DLD1 (cell line): ENCODE measurements around the gene PDRG1.

ENCODE experiments used
- in situ Hi-C: cut with HindIII; loops from 2 replicates; pipeline ENCODE4 v1.10.0; 2017; ENCODE audit warnings: low sequenced_read_pairs

PDRG1 gene

GRCh38 chr20:31968291-31969126, 16.7 kb upstream of the PDRG1 start:
- in situ Hi-C loops, result no loop called here

GRCh38 chr20:31967830-31968249, 16.0 kb upstream of the PDRG1 start, which contains the start of gene XKR7:
TSS of gene XKR7 (plus strand) at chr20:31968151. CDS start at chr20:31968176, 25 bp downstream.
- in situ Hi-C loops, result no loop called here

GRCh38 chr20:31966991-31967655, 15.3 kb upstream of the PDRG1 start:
- in situ Hi-C loops, result no loop called here

GRCh38 chr20:31963889-31964288, 12.0 kb upstream of the PDRG1 start:
- in situ Hi-C loops, result no loop called here

GRCh38 chr20:31962761-31963160, 10.9 kb upstream of the PDRG1 start:
- in situ Hi-C loops, result no loop called here

GRCh38 chr20:31956556-31957526, 5.0 kb upstream of the PDRG1 start:
- in situ Hi-C loops, result no loop called here

- in situ Hi-C loops, result no loop called here
Observed at GRCh38 chr20:31954500-31954899, 2.7 kb upstream of the PDRG1 start.

GRCh38 chr20:31953556-31954148, 1.8 kb upstream of the PDRG1 start:
- in situ Hi-C loops, result no loop called here

GRCh38 chr20:31951203-31951529, 680 bp downstream of the PDRG1 start:
- in situ Hi-C loops, result no loop called here

GRCh38 chr20:31949877-31950646, 1.8 kb downstream of the PDRG1 start:
- in situ Hi-C loops, result loop anchor here (10.0 kb wide), 1 partner anchor 115 kb away; no protein-coding TSS in a partner anchor

GRCh38 chr20:31948008-31948407, 3.8 kb downstream of the PDRG1 start:
- in situ Hi-C loops, result loop anchor here (10.0 kb wide), 1 partner anchor 113 kb away; no protein-coding TSS in a partner anchor

GRCh38 chr20:31945785-31946184, 6.1 kb downstream of the PDRG1 start:
- in situ Hi-C loops, result loop anchor here (10.0 kb wide), 1 partner anchor 111 kb away; no protein-coding TSS in a partner anchor

- in situ Hi-C loops, result loop anchor here (10.0 kb wide), 1 partner anchor 111 kb away; no protein-coding TSS in a partner anchor
Observed at GRCh38 chr20:31945319-31945718, 6.5 kb downstream of the PDRG1 start.

- in situ Hi-C loops, result loop anchor here (5.0 to 10.0 kb wide), 2 partner anchors 49 to 108 kb away; no protein-coding TSS in a partner anchor
Observed at GRCh38 chr20:31943052-31943471, 8.8 kb downstream of the PDRG1 start.

GRCh38 chr20:31939661-31940060, 12.2 kb downstream of the PDRG1 start:
- in situ Hi-C loops, result loop anchor here (5.0 to 10.0 kb wide), 2 partner anchors 53 to 105 kb away; no protein-coding TSS in a partner anchor

GRCh38 chr20:31937820-31938219, 14.0 kb downstream of the PDRG1 start:
- in situ Hi-C loops, result no loop called here

- in situ Hi-C loops, result no loop called here
Observed at GRCh38 chr20:31936420-31936819, 15.4 kb downstream of the PDRG1 start.

GRCh38 chr20:31934968-31935764, 16.7 kb downstream of the PDRG1 start:
- in situ Hi-C loops, result no loop called here

- in situ Hi-C loops, result no loop called here
Observed at GRCh38 chr20:31934491-31934890, 17.4 kb downstream of the PDRG1 start.
